Measurements from ENCODE around the gene KIFAP3. TPM values are rescaled to one million over a fixed set of nuclear protein-coding genes. Genes with fewer than 3 reads are reported as not detected.

Gene KIFAP3
- total RNA-seq, 1 experiment from 2014 or later: 2.3 TPM

GRCh38 chr1:169894424-169895145 is 179.9 kb downstream of the KIFAP3 start:
- ATAC-seq: no peak
- POLR2A ChIA-PET: interaction anchor here (0.6 to 2.2 kb wide), 4 partner anchors 100 to 627 kb away, joined by 3 to 8 read pairs (median 4); partner anchors contain the start of genes KIFAP3 and METTL18
- H3K9me3 Mint-ChIP-seq: no peaks in the 10 kb centered on the region
- H3K36me3 Mint-ChIP-seq: no peaks in the 10 kb centered on the region
- H3K4me3 Mint-ChIP-seq: peak overlapping the region; percentile 82
- peaks cover 59% of the 10 kb centered on the region for H3K4me1 Mint-ChIP-seq
- H3K27me3 Mint-ChIP-seq (ENCODE audit: low read depth): no peaks in the 10 kb centered on the region
- no peak for DNase-seq (ENCODE audit: low spot score)
- TF ChIP-seq, protein P1, sequence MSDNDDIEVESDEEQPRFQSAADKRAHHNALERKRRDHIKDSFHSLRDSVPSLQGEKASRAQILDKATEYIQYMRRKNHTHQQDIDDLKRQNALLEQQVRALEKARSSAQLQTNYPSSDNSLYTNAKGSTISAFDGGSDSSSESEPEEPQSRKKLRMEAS (CRISPR knock-in tag; IDR thresholded peaks at IDR 0.05): peak; percentile 3; the same call in 1 of the 2 replicates
- no peak for TF ChIP-seq ZNF416 (CRISPR knock-in tag; IDR thresholded peaks at IDR 0.05)
- TF ChIP-seq, protein P2, sequence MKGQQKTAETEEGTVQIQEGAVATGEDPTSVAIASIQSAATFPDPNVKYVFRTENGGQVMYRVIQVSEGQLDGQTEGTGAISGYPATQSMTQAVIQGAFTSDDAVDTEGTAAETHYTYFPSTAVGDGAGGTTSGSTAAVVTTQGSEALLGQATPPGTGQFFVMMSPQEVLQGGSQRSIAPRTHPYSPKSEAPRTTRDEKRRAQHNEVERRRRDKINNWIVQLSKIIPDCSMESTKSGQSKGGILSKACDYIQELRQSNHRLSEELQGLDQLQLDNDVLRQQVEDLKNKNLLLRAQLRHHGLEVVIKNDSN (CRISPR knock-in tag; IDR thresholded peaks at IDR 0.05): no peak
- CTCF ChIA-PET: no interaction called here
- H3K27ac Mint-ChIP-seq: peak overlapping the region; percentile 100

DNA sequence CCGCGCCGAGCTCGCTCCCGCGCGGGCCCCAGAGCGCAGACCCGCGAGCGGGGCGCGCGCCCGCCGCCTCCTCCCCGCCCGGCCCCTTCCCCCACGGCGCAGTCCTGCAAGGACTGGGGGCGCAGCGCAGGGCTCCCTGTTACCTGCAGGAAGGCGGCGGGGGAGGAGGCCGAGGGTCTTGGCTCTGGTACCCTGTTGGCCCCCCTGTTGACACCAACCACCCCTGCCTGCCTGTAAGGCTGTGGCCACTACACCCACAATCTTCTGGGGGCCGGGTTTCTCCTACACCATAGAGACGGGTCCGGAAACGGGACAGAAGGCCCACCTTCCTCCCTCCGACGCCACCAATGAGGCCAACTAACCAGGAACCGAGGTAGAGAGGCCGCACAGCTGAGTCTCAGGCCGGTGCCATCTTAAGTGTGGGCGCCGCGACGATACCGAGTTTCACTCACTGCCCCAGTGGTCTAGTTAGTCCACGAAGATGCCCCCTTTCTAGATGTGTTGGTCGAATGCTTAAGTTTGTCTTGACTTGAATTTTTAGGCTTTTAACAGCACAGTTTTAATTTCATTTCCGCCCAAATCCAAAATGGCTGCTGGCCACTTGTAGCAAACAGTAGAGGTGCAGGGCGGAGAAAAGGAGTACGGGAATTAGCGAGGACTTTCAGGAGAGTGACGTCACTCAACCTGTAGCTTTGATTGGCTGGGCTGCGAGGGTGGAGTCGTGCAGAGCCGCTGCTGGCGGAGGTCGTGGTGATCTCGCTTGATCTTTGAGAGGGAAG is 180.7 kb downstream of the KIFAP3 start, which contains the start of gene SCYL3:
TSS of gene SCYL3 (minus strand) at position 252 of the 779 bp plus-strand sequence. CDS start 5,056 bp downstream, outside the sequence.
- CTCF ChIA-PET: no interaction called here
- Mint-ChIP-seq H3K27me3 (ENCODE audit: low read depth) (no peaks in the 10 kb centered on the region), H3K27ac (peak within 1 kb of the TSS; percentile 100), H3K4me1 (peaks cover 60% of the 10 kb centered on the region), H3K36me3 (no peaks in the 10 kb centered on the region), H3K9me3 (no peaks in the 10 kb centered on the region), H3K4me3 (peak within 1 kb of the TSS; percentile 82)
- DNase-seq (ENCODE audit: low spot score) (peak; percentile 87), ATAC-seq (peak; percentile 89)
- TF ChIP-seq, protein P3, sequence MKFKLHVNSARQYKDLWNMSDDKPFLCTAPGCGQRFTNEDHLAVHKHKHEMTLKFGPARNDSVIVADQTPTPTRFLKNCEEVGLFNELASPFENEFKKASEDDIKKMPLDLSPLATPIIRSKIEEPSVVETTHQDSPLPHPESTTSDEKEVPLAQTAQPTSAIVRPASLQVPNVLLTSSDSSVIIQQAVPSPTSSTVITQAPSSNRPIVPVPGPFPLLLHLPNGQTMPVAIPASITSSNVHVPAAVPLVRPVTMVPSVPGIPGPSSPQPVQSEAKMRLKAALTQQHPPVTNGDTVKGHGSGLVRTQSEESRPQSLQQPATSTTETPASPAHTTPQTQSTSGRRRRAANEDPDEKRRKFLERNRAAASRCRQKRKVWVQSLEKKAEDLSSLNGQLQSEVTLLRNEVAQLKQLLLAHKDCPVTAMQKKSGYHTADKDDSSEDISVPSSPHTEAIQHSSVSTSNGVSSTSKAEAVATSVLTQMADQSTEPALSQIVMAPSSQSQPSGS (CRISPR knock-in tag; IDR thresholded peaks at IDR 0.05; ENCODE audit: borderline replicate concordance, low read depth): no peak
- TF ChIP-seq NFYB (CRISPR knock-in tag; conservative IDR thresholded peaks at IDR 0.05; ENCODE audit: low read depth): 0 out of 2 replicates have a peak, but pooled peaks have one; percentile 33
- peak; percentile 73; the same call in 1 of the 2 replicates for TF ChIP-seq MXD4 (CRISPR knock-in tag; IDR thresholded peaks at IDR 0.05; ENCODE audit: borderline replicate concordance)
- TF ChIP-seq ATF1 (CRISPR knock-in tag; IDR thresholded peaks at IDR 0.05): no peak
- peak; percentile 83; the same call in 1 of the 2 replicates for TF ChIP-seq CREM (CRISPR knock-in tag; IDR thresholded peaks at IDR 0.05)
- TF ChIP-seq CREB1 (CRISPR knock-in tag; IDR thresholded peaks at IDR 0.05): no peak
- peak; percentile 67; the same call in 1 of the 2 replicates for TF ChIP-seq ZNF396 (CRISPR knock-in tag; IDR thresholded peaks at IDR 0.05; ENCODE audit: borderline replicate concordance)
- TF ChIP-seq GTF2I (CRISPR knock-in tag; conservative IDR thresholded peaks at IDR 0.05): no peak
- no peak; the same call in 1 of the 2 replicates for TF ChIP-seq ERG (CRISPR knock-in tag; IDR thresholded peaks at IDR 0.05)
- 0 out of 2 replicates have a peak, but pooled peaks have one; percentile 48 for TF ChIP-seq EMX1 (CRISPR knock-in tag; IDR thresholded peaks at IDR 0.05)
- TF ChIP-seq, protein P4, sequence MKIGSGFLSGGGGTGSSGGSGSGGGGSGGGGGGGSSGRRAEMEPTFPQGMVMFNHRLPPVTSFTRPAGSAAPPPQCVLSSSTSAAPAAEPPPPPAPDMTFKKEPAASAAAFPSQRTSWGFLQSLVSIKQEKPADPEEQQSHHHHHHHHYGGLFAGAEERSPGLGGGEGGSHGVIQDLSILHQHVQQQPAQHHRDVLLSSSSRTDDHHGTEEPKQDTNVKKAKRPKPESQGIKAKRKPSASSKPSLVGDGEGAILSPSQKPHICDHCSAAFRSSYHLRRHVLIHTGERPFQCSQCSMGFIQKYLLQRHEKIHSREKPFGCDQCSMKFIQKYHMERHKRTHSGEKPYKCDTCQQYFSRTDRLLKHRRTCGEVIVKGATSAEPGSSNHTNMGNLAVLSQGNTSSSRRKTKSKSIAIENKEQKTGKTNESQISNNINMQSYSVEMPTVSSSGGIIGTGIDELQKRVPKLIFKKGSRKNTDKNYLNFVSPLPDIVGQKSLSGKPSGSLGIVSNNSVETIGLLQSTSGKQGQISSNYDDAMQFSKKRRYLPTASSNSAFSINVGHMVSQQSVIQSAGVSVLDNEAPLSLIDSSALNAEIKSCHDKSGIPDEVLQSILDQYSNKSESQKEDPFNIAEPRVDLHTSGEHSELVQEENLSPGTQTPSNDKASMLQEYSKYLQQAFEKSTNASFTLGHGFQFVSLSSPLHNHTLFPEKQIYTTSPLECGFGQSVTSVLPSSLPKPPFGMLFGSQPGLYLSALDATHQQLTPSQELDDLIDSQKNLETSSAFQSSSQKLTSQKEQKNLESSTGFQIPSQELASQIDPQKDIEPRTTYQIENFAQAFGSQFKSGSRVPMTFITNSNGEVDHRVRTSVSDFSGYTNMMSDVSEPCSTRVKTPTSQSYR (CRISPR knock-in tag; IDR thresholded peaks at IDR 0.05): no peak
- peak; percentile 55; the same call in 1 of the 2 replicates for TF ChIP-seq NFATC4 (CRISPR knock-in tag; IDR thresholded peaks at IDR 0.05)
- TF ChIP-seq JAZF1 (CRISPR knock-in tag; IDR thresholded peaks at IDR 0.05): no peak
- TF ChIP-seq, protein P1 (CRISPR knock-in tag; IDR thresholded peaks at IDR 0.05): peak; percentile 32; the same call in 1 of the 2 replicates
- no peak for TF ChIP-seq ZNF416 (CRISPR knock-in tag; IDR thresholded peaks at IDR 0.05)
- peak; percentile 48 for TF ChIP-seq GABPB1 (CRISPR knock-in tag; IDR thresholded peaks at IDR 0.05)
- TF ChIP-seq ZNF263 (CRISPR knock-in tag; IDR thresholded peaks at IDR 0.05; ENCODE audit: low read depth): no peak
- TF ChIP-seq KAT7 (CRISPR knock-in tag; IDR thresholded peaks at IDR 0.05; ENCODE audit: borderline replicate concordance): 0 out of 2 replicates have a peak, but pooled peaks have one; percentile 51
- 0 out of 2 replicates have a peak, but pooled peaks have one; percentile 16 for TF ChIP-seq FOXK1 (CRISPR knock-in tag; IDR thresholded peaks at IDR 0.05)
- POLR2A ChIA-PET: interaction anchor here (0.6 to 2.2 kb wide), 6 partner anchors 59 to 628 kb away, joined by 3 to 8 read pairs (median 3); partner anchors contain the start of genes KIFAP3, METTL18 and SLC19A2

All from WTC11 (cell line).